Right ventricle myocardium superior (tissue), 1 donor: Measurements from ENCODE around the gene APPBP2. TPM values are rescaled to one million over a fixed set of nuclear protein-coding genes. Genes with fewer than 3 reads are reported as not detected.
"Not testable (repeated sequence)": the region's sequence is repeated elsewhere in the genome, so short reads cannot be mapped to it uniquely, and the experiment has no call there.

ENCODE experiments used
- ATAC-seq: fragments of 200-7000 bp; cut with Tn5 transposase; one replicate; pipeline ENCODE4 v1.9.1; 2020; ENCODE audit warnings: mild to moderate bottlenecking; ENCODE audit not compliant: poor library complexity
- DNase-seq: peaks from one replicate; pipeline ENCODE4 v3.0.0-alpha.2; 2020
- intact Hi-C: fragments of 100-400 bp; cut with DNase I; formaldehyde crosslinking; loops from one replicate; pipeline ENCODE4 v1.11.2; 2022
- total RNA-seq: library from RNA; stranded (reverse); fragmentation: NEBNext Ultra II Directional; extraction: Animal tissue kit (Norgen Biotek cat#: 25700); gene quantifications from one replicate; pipeline ENCODE4 v1.2.1, GENCODE V29; 2021
- donor health status: DM: no; HTN: yes; CAD: no; lungs with severe emphysema.

APPBP2 gene
- total RNA-seq, 1 donor from 2014 or later: 18.3 TPM

DNA sequence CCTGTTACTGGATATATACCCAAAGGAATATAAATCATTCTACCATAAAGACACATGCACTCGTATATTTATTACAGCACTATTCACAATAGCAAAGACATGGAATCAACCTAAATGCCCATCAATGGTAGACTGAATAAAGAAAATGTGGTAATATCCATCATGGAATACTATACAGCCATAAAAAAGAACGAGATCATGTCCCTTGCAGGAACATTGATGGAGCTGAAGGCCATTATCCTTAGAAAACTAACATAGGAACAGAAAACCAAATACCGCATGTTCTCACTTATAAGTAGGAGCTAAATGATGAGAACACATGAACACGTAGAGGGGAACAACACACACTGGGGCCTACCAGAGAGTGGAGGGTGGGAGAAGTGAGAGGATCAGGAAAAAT lies 107.0 kb downstream of the APPBP2 start:
- intact Hi-C loops, ATAC-seq, DNase-seq: not testable (repeated sequence)

GRCh38 chr17:60416368-60416925 lies 109.6 kb downstream of the APPBP2 start:
- ATAC-seq (no peak), DNase-seq (no peak)
- intact Hi-C loops: no loop called here

GRCh38 chr17:60415146-60415545 lies 110.9 kb downstream of the APPBP2 start:
- DNase-seq (no peak), ATAC-seq (no peak)
- intact Hi-C loops: no loop called here

- intact Hi-C loops: no loop called here
- DNase-seq: no peak
Observed at GRCh38 chr17:60412701-60413100, 113.3 kb downstream of the APPBP2 start.

DNA sequence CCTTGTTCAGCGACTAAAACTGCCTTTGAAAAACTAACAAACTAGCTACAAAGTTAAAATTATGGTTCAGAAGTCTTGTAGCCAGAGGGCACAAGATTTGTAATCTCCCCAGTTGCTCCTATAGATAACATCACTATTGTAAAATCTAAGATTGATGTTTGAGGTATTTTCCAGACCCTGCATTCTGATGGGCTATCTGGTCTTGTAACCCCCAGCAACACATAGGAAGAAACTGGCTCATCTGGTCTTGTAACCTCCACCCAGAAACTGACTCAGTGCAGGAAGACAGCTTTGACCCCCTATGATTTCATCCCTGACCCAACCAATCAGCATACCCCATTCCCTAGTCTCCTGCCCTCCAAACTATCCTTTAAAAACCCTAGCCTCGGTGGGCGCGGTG lies 116.0 kb downstream of the APPBP2 start:
- intact Hi-C loops: no loop called here
- DNase-seq (no peak), ATAC-seq (no peak)

More at GRCh38 chr17:60412701-60413100, 113.3 kb downstream of the APPBP2 start:
- ATAC-seq: no peak

- intact Hi-C loops: no loop called here
- no peak for ATAC-seq
- DNase-seq: no peak
Observed at GRCh38 chr17:60406887-60407286, 119.2 kb downstream of the APPBP2 start.

- ATAC-seq: no peak
- intact Hi-C loops: no loop called here
- no peak for DNase-seq
Observed at GRCh38 chr17:60403962-60404361, 122.1 kb downstream of the APPBP2 start.

DNA sequence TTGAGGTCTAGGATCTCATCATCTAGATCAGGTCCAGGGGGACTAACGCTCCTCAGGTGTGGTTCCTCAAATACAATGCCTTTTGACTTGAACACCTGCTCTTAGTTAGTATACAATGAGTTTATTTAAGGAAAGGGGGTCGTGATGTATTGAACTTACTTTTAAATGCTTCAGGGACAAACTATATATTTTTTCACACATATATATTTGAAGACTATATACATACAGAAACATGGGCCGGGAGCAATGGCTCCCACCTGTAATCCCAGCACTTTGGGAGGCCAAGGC lies 122.6 kb downstream of the APPBP2 start:
- DNase-seq: no peak
- intact Hi-C loops: no loop called here
- no peak for ATAC-seq

GRCh38 chr17:60401819-60402218 lies 124.2 kb downstream of the APPBP2 start:
- ATAC-seq (no peak), DNase-seq (no peak)
- intact Hi-C loops: no loop called here

DNA sequence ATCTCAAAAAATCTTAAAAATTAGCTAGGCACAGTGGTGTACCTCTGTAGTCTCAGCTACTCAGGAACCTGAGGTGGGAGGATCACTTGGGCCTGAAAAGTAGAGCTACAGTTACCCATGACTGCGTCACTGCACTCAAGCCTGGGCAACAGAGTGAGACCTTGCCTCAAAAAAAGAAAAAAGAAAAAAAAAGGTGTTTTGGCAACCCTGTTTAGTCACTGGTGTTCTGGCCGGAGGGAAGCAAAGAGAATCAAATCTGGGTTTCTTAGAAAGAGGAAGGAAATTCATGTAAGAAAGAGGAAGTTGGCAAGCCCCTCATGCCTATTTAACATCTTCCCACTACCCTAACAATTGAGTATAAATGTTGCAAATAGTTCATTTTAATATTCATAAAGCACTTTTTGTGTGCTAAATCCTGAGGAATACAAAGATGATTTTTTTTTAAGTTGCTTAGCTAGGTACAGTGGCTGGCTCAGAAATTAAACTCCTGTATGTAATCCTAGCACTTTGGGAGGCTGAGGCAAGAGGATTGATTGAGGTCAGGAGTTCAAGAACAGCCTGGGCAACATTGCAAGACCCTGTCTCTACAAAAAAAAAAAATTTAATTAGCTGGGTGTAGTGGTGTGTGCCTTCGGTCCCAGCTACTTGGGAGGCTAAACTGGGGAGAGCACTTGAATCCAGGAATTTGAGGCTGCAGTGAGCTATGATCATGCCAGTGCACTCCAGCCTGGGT lies 127.6 kb downstream of the APPBP2 start:
- no peak for DNase-seq
- peak; percentile 46 for ATAC-seq
- intact Hi-C loops: no loop called here

DNA sequence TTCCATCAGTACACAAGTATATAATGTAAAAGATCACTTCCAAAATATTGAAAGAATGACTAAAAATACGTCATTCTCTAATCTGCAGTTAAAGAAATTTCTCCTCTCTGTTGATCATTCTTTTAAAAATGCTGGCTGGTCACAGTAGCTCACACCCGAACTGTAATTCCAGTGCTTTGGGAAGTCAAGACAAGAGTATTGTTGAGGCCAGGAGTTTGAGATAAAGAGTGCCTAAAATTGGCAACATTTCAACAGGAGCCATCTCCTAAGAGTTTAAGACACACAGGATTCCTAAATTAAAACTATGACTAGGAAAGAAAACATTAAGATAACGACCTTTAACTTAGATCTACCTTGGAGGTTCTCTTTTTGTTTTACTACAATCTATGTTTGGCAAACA lies 129.6 kb downstream of the APPBP2 start:
- intact Hi-C loops: no loop called here
- ATAC-seq: no peak
- DNase-seq: no peak

- intact Hi-C loops: no loop called here
- ATAC-seq (no peak), DNase-seq (no peak)
Observed at GRCh38 chr17:60395508-60396065, 130.5 kb downstream of the APPBP2 start.

GRCh38 chr17:60393840-60394723 lies 132.0 kb downstream of the APPBP2 start:
- no peak for DNase-seq
- ATAC-seq: no peak
- intact Hi-C loops: no loop called here

Other genes with a start within 250 kb of the APPBP2 start
- 30.9 TPM for gene USP32, start 134.1 kb downstream of the APPBP2 start, total RNA-seq
- not detected for gene CHCT1, start 103.8 kb downstream of the APPBP2 start, total RNA-seq
- 7.8 TPM for gene PPM1D, start 74.0 kb upstream of the APPBP2 start, total RNA-seq
- 15.6 TPM for gene BCAS3, start 151.6 kb upstream of the APPBP2 start, total RNA-seq